Activated CD8-positive, alpha-beta memory T cell treated with anti-CD3 and anti-CD28 coated beads for 24 hours (primary cell): ENCODE data around the gene CD47.

ENCODE experiments used
- DNase-seq: peaks from one replicate; pipeline ENCODE4 v3.0.0-alpha.2; 2020

The CD47 gene

DNA sequence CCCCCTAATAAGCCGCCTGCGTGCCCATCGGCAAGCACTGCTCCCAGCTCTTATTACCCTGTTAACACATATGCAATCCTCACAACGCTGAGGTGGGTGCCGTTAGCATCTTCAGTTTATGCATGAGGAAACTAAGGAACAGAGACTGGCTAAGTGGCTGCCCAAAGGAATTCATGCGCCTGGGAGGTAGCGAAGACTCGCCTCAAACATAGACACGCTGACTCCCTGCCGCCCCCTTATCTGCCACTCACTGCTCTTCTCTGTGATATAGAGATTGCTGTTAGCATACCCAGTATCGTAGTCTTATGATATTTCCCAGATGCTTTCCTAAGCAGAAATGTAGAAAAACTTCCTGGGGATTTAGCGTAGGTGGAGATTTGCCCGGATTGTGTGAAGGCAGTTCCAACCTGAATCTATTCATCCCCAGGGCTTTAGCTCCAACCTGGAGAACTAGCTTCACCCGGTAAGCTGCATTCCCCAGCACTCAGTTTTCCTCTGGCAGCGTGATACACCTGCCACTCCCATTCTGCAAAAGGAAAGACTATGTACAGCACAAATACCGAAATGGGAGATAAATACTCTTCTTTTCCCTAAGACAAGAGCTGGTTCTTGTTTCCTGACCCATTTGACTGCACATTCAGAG, 23.7 kb upstream of the CD47 start:
- no peak for DNase-seq

DNA sequence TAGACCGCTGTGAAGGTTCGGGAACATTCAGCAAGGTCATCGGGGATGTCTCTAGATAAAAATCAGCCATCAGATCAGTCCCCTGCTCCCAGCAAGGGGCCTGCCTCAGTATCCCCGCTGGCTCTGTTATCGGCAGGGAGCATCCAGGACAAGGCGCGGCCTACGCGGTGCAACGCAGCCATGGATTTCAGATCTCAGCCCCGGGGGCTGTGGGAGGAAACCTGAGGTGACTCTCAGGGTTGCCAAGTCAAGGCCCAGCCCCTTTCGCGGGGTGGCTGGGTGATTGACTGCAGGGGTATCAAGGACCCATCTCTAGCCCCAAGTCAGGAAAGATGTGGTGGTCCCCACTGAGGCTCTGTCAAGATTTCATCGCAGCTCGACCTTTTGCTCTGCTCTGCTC, 23.1 kb upstream of the CD47 start:
- DNase-seq: no peak

DNA sequence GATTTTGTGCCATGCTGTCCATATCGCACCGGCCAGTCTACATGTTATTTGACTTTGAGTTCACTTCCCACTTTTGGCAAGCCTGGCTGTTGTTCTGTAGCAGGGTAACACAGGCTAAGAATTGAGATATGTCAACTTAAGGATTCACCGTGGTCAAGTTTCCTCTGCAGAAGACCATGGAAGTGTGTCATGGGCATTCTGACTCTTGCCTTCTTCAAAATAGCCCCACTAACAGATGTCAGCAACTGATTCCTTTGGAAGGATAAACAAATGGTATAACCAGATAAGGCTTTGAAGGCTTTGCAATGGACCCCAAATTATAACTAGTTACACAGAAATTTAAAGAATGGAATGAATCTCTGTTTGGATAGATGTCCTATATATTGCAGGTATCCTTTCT, 20.1 kb upstream of the CD47 start:
- no peak for DNase-seq

DNA sequence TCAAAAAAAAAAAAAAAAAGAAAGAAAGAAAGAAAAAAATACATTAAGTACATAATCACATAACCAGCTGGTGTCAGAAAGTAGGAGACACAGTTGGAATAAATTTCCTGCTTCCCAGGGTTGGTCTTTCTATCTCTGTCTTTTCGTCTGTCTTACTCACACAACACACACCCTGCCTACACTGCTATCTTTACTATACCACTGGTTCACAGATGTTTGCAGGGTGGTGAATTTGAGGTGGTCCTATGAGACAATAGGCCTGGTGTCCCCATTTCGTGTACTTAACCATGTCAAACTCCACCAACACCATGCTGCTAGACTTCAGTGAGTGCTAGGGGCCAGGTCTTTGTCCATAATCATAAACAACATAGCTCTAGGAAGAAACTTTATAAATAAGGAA, 17.6 kb upstream of the CD47 start:
- DNase-seq: no peak

DNA sequence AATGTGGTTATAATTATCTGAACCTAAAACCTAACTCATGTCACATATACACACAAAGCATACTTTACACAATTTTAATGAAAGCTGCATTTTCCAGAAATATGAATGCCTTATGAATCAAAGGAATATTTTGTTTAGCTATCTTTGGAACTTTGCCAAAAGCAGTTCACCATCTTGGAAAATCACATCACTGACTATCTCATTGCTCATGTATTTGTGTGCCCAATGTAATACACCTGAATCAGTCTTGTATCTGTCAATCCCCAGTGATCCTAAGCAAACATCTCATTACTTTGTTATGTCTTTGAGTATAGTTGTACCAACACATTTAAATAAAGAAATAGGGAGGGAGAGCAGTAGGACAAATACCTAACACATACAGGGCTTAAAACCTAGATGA, 15.6 kb upstream of the CD47 start:
- no peak for DNase-seq

DNA sequence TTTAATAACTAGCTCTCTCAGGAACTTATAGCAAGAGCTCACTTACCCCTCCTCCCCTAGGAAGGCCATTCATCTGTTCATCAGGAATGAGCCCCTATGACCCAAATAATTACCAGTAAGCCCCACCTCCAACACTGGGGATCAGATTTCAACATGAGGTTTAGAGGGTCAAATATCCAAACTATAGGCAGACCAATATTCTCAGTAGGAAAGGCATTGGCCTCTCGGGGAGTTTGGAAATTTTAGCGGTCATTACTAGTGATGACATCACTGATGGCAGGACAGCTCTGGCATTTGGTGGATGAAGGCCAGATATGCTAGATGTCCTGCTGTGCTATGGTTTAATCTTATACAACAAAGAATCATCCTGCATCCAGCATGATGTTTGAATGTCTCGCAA, 15.2 kb upstream of the CD47 start:
- no peak for DNase-seq

DNA sequence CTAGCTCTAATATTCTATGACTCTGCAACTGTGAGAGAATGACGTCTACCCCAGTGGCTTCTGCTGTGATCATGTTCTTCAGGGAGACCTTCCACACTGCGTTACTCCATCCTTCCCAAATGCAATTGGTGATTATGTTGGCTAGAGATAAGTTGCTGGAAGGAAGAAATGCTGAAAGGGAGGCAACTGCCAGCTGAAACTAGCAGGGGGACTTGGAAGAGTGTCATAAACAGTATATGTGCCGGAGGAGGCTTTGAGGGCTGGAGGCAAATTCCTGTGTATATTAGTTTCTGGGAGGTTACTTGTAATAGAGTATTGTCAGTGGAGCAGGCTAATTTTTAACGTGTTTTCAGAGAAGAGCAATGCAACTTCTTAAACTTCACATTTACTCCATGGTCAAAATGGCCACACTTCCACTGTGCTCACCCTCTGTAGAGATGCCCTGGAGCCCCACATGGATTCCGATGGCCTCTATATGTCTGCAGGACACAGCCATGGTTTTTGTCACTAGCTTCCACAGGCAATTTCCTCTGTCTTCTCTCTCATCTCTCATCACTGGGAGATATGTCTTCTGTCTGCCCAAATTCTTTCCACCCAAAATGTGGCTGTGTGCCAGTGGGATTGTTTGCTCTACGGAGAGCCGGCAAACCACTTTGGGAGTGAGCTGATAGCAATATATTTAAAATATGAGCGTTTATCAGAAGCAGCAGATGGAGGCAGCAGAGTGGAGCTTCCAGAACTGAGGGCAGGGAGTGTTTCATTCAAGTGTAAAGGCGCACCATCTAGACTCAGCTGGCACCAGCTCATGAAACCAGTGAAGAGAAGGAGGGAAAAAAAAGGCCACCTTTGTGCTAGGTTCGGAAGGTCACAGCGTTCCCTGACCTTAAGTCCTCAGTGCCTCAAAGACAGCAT, 13.3 kb upstream of the CD47 start:
- DNase-seq: no peak

DNA sequence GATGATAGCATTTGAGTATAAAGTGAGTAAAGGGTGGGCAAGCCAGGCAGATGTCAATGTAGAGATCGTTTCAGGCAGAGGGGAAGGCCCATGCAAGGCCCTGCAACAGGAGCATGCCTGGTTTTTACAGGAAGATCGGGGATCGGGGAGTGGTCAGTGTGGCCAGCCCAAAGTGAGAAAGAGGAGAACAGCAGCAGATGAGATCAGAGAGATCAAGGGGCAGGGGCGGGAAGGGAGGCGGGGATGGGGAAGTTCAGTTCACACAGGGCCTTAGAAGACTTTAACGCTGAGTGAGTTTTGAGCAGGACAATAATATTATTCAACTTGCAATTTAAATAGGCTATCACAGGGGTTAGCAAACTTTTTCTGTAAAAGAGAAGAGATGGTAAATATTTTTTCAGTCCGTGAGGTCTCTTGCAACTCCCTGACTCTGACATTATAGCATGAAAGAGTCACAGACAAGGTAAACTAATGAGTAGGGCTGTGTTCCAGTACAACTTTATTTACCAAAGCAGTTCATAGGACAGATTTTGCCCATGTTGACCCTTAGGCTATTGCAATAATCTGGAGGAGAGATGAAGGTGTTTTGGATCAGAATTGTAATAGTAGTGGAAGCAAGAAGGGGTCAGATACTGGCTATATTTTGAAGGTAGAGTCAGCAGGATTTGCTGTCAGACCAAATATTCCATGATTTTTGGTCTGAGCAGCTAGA, 12.4 kb upstream of the CD47 start:
- DNase-seq: no peak

DNA sequence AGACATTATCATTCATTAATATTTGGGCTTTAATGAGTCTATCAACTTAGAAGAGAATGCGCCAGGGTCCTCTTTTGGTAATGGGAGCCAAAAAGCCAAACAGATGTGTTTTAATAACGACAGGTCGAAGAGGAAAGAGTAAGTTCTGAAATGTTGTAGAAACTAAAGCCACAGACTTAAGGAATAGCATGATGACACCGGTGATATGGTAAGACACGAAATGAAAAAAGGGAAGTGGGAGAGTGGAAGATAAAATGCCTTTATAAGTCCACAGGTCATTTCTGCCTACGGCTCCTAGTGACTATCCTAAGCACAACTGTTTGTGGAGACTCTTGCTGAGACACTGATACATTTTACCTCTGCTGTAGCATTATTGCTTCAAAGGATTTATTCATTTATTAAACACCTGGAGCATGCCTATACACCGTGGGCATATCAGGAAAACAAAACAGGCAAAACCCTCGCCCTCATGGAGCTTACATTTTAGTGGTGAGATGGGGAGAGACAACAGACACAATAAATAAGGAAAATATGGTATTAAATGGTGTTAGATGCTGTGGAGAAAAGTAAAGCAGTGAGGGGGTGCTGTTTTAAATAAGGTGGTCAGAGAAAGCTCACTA, 11.7 kb upstream of the CD47 start:
- DNase-seq: no peak

DNA sequence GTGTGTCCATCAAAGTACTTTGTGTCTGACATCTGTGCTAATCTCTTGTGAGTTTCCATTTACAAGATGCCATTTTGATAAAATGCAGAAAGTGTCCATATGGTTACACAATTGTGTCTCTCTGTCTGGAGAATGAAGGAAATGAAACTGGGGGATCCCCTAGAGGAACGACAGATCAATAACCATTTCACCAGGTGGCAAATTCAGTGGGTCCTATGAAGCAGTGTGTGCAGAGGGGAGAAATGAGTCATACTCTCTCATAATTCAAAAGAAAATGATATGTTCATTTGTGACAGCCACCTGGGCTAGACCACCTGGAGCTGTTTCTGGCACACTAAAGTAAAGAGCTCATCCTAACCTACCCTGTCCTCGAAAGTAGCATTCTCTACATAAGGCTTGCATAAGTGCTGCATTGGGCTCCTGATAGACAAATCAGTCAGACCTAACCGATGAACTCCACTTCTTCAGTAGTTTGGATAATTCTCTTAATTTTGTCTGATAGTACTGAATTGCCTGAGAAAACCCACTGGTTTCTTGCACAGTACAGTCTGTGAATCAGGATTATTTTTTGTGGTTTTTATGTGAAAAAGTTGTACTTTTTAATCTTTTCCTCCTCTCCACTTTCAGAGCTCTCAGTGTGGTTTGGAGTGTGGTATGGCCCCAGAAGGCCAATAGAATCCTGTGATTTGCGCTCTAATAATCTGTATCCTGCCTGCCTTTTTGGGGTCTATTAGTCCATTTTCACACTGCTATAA, 10.3 kb upstream of the CD47 start:
- no peak for DNase-seq

DNA sequence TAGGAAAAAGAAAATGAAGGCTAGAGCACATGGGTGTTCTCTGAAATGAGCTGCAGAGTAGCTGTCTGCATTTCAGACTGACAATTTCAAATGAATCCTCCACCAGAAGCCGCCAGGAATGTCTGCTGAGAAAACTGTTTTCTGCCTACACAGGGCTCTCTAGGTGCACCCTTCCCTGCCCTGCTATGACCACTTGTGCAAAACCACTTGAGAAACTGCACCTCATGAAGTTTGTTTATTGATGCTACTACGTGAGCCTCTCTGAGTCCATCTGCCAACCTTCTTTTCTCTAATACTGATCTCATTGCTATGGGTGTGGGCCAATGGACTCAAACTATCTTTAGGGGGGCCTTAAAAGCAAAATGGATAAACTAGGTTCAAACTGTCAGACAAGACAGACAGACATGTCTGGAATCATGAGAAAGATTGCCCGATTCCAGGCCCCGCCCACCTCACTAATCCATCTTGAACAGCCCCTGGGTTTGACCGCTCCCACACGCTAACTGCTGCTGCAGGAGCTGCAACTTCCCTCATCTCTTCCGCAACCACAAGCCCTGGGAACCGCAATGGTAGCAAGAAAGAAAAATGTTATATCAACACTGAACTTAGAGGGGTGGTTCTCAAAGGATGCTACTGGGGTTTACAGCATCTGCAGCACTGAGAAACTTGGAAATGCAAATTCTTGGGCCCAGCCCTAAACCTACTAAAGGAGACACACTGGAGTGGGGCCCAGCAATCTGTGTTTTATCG, 9.0 kb upstream of the CD47 start:
- no peak for DNase-seq

DNA sequence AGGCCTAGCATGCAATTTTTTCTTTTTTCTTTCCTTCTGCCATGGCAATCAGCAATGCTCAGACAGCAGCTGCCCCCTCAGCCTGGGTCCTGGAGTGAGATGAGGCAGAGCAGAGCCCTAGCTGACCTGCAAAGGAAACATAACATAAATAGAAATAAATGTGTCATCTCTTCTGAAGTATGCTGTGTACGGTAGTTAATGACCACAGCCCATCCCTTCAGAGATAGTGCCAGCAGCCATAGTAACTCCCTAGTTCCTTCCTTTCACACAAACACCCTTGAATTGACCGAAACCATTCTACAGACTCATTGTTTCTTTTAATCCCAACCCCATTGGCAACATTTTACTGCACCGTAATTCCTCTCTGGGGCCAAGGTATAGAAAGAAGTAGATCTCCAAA, 8.4 kb upstream of the CD47 start:
- DNase-seq: no peak

DNA sequence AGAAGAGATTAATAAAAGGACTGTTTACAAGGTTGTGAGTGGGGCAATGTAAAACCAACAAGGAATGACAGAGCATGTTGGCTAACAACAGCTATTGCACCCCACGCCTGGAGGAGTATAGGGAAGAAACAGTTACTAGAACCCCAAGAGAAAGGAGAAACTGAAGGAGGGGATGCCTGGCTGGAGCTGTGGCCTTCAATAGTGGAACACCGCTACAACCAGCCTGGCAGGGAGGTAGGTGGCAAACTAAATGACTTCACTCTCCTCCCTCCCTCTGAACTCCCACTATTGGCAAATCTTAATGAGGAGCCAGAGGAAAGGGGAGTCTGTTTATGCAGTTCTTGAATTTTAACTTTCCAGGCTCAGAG, 7.2 kb upstream of the CD47 start:
- DNase-seq: no peak

DNA sequence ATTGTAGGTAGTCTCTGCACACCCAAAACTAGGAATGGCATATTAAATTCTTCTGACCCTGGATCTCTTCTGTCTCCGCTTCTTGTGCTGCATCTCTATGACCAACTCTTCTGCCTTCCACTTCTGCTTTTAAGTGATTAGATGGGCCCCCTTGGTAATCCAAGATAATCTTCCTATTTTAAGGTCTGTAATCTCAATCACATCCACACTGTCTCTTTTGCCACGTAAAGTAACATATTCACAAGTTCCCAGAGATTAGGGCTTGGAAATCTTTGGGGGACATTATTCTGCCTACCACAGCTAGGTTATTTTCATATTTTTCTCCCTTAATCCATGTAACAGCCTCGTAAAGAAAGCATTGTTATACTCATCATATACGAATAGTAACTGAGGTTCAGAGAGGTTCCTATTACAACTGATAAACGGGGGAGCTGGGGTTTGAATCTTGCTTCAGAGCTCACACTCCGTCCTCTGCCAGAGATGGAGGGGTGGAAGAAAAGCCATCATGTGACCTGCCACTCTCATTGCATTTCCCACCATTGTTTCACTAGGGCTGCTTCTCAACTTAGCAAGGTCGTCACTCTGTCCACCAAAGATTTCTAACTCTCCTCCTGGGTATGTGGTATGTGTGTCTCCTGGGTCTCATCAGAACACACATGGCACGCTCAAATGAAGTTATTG, 6.6 kb upstream of the CD47 start:
- no peak for DNase-seq

DNA sequence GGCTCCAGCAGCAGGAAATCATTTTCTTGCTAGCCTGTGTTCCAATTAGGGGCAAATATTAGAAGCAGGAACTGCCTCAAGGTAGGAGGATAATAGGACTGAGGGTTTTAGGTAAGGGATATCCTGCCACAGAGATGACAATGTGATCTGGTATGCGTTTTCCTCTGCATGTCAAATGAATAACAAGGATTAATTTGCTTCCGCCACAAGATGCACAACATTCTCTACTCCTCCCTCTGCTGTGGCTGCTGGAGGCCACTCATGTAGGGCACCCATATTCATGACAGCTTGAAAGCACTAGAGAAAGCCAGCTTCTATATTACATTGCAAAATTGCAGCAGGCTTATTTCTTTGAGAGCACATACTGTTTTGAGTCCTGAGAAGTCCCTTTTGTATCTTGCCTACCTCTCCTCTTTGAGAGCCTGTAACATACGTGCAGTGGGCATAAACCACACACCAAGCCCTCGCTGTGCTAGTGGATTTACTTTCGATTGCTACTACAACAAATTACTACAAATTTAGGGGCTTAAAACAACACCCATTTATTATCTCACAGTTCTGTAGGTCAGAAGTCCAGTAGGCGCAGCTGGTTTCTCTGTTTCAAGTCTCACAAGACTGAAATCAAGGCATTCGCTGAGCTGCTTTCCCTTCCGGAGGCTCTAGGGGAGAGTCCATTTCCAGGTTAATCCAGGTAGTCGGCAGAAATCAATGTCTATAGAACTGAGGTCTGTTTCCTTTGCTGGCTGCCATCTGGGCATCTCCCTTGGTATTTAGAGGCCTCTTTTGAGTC, 5.9 kb upstream of the CD47 start:
- no peak for DNase-seq

DNA sequence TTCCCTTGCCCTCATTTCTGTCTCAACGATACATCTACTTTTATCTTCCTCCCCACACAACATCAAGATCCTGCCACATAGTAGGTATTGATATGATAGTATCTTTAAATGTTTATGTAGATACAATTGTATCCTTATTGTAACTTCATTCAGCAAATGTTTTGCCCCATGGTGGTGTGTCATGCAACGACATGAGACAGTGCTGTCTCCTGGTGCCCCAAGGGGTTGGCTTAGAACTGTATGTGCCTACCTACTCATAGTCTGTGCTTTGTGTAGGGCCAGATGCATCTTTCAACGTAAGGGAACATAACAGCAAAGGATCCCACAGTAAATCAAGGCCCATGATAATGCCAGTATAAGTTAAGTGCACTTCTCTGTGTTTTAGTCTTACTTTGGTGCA, 2.8 kb upstream of the CD47 start:
- no peak for DNase-seq

DNA sequence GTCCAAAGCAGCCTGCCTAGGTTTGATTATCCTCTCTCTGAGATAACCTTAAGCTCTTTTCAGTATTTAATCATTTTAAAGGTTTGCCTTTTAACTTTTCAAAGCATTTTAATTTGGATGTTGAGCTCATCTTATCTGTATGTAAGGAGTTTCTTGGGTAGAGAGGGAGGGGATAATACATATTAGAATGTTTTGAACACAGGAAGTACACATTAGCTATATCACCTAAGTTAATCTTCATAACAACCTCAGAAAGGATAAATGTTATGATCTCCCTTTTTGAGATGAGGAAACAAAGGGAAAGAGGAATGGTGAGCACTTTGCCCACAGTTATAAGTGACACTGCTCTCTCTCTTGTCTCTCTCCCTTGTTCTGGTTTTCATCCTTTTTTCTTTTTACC, 2.2 kb upstream of the CD47 start:
- DNase-seq: no peak

DNA sequence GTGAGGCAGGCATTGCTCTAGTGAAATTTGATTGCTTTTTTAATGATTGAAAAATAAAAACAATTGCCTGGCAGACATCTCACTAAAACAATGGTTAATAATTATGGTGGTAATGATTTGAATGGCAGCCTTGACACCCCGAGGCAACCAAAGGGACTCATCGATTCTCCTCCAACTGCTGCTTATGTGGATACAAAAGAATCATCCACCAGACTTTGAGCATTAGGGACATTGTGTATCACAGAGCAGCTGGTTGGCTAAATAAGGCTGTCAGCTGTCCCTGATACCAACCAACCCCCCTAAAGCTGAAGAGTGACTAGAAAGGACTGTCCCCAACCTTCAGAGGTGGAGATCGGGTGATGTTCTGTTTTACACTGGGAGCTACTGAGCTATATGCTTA, 1.7 kb upstream of the CD47 start:
- no peak for DNase-seq

DNA sequence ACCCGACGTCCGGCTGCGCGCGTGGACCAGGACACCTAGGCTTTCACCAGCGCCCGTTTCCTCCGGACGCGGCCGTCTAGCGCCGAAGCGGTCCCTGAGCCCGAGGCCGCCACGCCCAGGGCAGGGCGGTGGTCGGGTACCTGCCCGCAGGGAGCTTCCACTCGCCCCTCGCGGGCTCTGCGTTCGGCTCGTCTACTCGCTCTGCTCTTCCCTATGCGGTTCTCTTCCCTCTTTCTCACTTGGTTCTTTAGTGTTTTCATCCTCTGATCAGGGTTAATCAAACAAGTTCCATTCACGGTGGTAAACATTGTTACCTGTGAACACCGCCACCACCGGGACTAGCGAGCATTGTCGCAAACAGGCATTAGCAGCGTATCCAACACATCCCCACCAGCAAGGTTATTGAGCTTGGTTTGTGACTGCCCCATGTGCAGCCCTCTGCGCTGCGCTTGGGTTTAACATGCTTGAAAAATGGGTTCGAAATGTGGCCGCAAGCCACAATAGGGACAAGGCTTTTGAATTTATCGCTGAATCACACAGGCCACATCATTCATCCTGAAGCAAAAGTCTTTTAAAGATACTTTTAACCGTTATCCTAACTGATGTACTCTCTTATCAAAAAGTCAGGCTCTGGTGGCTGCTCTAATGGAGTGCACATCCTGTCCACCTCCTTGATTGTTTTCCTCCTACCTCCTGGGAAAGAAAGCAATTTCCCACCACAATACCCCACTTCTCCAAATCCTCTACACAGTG, 843 bp upstream of the CD47 start:
- DNase-seq: peak; percentile 77
